GM12801 (cell line): ENCODE data around the gene AMDHD2.

ENCODE experiments used
- TF ChIP-seq, protein P1 (sequence below): IDR thresholded peaks from one replicate; pipeline ENCODE4 v1.5.1; 2011; ENCODE audit warnings: control low read depth; ENCODE audit not compliant: insufficient read length; ENCODE audit errors: extremely low read depth

The AMDHD2 gene

GRCh38 chr16:2529061-2529931, 9.1 kb downstream of the AMDHD2 start:
- TF ChIP-seq, protein P1, sequence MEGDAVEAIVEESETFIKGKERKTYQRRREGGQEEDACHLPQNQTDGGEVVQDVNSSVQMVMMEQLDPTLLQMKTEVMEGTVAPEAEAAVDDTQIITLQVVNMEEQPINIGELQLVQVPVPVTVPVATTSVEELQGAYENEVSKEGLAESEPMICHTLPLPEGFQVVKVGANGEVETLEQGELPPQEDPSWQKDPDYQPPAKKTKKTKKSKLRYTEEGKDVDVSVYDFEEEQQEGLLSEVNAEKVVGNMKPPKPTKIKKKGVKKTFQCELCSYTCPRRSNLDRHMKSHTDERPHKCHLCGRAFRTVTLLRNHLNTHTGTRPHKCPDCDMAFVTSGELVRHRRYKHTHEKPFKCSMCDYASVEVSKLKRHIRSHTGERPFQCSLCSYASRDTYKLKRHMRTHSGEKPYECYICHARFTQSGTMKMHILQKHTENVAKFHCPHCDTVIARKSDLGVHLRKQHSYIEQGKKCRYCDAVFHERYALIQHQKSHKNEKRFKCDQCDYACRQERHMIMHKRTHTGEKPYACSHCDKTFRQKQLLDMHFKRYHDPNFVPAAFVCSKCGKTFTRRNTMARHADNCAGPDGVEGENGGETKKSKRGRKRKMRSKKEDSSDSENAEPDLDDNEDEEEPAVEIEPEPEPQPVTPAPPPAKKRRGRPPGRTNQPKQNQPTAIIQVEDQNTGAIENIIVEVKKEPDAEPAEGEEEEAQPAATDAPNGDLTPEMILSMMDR = no peak

GRCh38 chr16:2529961-2530628, 9.9 kb downstream of the AMDHD2 start:
- TF ChIP-seq, protein P1 = no peak

DNA sequence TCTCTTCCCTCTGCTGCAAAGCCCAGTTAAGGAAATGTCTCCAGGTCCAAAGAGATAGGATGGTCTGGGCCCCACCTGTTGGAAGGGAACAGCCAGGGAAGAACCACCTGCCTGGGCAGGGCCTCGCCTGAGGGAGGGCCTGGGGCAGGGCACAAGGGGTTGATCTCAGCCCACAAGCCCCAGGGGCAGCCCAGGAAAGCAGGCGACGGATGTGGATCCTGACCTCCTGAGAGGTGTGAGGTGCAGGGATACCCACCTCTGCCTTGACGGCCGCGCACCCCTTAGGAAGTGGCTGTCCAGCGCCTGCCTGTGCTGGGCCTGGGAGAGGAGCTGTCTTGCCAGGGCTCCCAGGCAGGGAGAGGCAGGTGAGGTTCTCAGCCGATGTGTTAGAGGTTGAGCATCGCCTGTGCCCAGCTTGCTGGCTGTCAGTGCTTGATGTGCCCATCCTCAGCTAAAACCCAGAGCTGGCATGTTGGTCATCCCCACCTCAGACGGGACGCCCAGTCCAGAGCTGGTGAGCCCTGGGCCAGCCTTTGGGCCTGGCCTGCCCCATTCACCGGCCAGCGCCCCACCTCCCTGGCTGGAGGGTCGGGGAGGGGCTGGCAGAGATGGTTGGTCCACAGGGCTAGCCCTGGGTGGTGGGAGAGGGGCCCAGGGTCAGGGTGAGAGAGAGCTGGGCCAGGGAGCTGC, 10.6 kb downstream of the AMDHD2 start:
- TF ChIP-seq, protein P1 = no peak

DNA sequence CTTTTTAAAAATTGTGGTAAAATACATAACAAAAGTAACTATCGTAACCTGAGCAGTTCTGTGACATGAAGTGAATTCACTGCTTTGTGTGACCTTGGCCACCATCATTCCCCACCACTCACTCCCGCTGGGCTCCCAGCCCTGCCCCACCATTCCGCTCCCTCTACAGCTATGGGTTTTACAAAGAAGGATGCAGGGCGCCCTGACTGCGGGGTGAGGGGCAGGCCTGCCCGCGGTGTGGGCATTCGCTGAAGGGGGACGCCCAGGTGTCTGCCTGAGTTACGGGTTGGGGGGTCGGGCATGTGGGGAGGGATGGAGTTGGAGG, 11.2 kb downstream of the AMDHD2 start, which contains the start of gene CEMP1:
Gene CEMP1 (minus strand): TSS at position 38 of the 325 bp plus-strand sequence. CDS start 335 bp downstream, outside the sequence.
- TF ChIP-seq, protein P1 = no peak

GRCh38 chr16:2531696-2532493, 11.7 kb downstream of the AMDHD2 start:
- TF ChIP-seq, protein P1 = no peak

DNA sequence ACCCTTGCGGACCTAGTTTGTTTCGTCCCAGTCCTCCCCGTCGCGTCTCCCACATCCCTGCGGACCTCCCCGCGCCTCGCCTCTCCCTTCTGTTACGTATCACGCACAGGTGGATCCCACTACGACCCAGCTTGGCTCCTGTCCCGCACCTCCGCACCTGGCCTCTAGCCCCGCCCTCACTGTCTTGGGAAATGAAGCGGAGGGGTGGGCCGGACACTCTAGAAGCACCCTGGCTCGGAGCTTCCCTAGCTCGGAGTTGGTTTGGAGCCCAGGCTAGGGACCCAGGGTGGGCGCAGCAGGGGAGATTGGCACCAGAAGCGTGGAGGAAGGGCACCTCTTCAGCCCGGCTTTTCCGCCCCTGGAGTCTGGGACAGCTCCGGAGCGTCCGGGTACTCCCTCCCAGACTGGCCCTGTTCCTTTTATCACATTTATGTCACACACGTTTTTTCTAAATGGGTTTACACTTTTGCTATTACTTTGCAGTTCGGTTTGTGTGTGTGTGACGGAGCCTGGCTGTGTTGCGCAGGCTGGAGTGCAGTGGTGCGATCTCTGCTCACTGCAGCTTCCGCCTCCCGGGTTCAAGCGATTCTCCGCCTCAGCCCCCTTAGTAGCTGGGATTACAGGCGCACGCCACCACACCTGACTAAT, 12.4 kb downstream of the AMDHD2 start:
- TF ChIP-seq, protein P1 = no peak
